Activated T-helper 1 cell treated with Interleukin-2 at 50 U/mL for 16 hours (primary cell): ENCODE data around the gene RAET1G.
"Not testable (repeated sequence)": the region's sequence is repeated elsewhere in the genome, so short reads cannot be mapped to it uniquely, and the experiment has no call there.

Experiments
- DNase-seq: peaks from one replicate; pipeline ENCODE4 v3.0.0-alpha.2; 2020; ENCODE audit warnings: low read depth

RAET1G gene

GRCh38 chr6:149953934-149954327 is 31.0 kb upstream of the RAET1G start:
- DNase-seq = not testable (repeated sequence)

GRCh38 chr6:149953390-149953789 is 30.5 kb upstream of the RAET1G start:
- DNase-seq = not testable (repeated sequence)

GRCh38 chr6:149951626-149952025 is 28.7 kb upstream of the RAET1G start:
- DNase-seq = no peak

GRCh38 chr6:149951096-149951495 is 28.2 kb upstream of the RAET1G start:
- no peak for DNase-seq

DNA sequence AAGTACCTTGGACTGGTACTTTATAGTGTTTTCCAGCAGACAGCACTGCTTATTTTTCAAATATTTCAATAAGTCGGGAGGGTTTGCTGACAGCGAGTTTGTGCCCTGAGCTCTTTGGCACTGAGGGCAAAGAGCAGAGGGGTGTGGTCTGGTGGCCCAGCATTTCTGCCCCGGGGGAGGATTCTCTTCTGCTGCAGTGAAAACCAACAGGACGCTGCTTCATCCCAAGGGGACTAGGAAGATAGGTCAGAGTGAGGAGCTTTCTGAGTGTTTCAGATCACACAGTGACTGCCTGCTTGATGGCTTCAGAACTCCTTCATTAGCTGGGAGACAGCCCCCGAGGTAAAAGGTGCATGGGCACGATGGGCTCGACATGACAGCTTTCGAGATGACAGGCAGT is 27.5 kb upstream of the RAET1G start:
- no peak for DNase-seq

DNA sequence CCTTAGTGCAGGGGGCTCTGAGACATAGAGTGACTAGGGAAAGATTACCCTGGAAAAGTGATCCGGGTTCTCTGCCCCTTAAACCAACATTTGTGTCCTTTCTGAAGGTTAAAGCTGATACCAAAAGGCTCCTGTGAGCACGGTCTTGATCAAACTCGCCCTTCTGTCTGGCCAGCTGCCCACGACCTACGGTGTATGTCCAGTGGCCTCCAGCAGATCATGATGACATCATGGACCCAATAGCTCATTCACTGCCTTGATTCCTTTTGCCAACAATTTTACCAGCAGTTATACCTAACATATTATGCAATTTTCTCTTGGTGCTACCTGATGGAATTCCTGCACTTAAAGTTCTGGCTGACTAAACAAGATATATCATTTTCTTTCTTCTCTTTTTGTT is 25.7 kb upstream of the RAET1G start:
- no peak for DNase-seq

DNA sequence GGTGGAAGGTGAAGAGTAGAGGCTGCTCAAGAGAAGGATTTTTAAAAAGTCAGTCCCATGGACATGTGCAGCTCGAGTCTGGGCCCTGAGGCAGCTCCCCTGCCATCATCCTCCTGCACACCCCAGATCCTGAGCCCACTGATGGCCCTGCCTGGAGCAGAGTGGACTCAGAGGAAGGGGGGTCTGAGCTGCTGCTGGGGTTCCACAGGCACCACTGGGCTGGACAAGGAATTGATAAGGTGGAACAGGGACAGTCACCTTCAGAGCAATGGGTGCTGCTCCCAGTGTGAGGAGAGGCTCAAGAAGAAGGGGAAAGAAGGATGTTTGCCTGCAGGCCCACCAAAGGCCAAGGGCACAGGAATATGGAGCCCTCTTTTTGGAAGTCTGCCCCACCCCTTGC is 25.1 kb upstream of the RAET1G start:
- DNase-seq = no peak

DNA sequence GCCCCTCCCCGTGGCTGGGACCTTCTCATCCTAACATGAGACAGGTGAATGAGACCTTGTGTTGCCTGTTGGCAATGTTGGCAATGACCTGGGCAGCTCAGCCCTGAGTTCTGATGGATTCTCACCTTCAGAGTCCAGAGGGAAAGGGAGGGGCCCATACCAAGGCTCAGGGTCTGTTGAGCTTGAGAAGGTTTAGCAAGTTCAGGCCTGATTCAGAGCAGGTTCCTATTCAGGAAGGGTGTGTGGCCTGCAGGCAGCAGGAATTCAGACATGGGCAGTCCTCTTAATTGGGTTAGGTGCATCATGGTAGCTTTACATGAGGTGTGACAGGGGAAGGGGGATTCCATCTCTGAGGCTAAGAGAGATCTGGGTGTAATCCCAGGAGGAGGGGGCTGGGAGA is 24.6 kb upstream of the RAET1G start:
- DNase-seq = not testable (repeated sequence)

GRCh38 chr6:149946631-149947030 is 23.7 kb upstream of the RAET1G start:
- not testable (repeated sequence) for DNase-seq

GRCh38 chr6:149945276-149945675 is 22.4 kb upstream of the RAET1G start:
- not testable (repeated sequence) for DNase-seq

DNA sequence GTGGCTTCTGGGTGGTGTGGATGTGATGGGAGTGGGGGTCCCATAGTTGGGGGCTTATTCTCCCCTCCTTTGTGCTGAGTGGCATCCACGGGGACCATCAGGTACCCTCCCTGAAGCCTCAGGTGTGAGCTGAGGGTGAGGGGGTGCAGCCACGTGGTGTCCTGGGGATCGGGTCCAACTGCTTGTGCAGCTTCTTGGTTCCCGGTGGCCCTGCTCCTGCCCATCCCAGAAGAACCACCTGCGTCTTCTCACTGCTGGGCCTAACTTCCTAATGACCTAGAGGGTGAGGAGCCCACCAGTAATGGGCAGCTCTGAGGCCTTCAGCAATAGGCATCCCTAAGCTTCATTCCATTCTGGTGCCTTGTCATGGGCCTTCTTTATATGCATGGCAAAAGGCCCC is 20.4 kb upstream of the RAET1G start:
- not testable (repeated sequence) for DNase-seq

GRCh38 chr6:149942461-149942829 is 19.5 kb upstream of the RAET1G start:
- DNase-seq = no peak

DNA sequence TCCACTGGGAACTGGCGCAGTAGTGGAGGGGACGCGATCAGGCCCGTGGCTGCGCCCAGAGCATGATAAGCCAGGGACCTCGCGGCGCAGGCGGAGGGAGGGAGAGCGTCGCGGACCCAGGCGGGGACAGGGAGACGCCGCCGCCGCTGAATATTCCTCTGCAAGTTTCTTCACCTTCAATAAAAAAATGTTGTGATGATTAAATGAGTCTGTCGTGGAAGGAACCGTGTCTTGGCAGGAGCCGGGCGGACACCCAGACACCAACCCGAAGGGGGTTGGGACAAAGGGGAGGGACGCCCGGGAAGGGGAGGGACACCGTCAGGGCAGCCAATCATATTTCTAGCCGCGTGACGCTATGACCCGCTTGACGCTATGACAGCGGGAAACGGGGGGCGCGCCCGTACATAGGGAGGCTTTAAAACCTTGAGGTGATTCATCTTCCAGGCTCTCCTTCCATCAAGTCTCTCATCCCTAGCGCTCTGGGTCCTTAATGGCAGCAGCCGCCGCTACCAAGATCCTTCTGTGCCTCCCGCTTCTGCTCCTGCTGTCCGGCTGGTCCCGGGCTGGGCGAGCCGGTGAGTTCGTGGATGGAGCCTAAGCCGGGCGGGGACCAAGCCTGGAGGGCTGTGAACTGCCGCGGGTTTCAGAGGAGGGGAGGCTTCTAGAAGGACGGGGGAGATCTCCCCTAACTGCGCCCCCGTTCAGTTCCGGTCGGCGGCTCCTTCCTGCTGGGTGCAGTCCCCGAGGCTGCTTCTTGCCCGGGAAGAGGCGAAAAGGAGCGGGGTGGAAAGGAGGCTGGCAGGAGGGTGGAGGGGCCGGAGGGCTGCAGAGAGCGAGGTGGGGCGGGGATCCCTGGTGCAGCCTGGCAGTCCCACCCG is 18.9 kb upstream of the RAET1G start, which contains the start of gene ULBP2:
ULBP2 (plus strand) TSS at position 432 of the 878 bp plus-strand sequence; CDS start at position 491, 59 bp downstream.
- DNase-seq = peak; percentile 76

DNA sequence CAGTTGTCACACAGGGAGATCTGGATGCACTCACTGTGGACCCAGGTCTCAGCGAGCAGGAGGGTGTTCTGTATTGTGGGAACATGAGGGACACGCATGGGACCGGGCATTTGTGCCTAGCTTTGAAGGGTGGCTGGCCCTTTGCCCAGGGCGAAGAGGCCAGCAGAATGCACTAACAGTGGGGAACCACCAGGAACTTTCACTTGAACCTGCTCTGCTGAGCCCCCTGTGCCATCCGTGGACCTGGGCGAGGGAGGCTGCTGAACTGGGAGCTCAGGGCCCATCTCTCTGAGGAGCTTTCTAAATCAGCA is 17.7 kb upstream of the RAET1G start:
- no peak for DNase-seq

DNA sequence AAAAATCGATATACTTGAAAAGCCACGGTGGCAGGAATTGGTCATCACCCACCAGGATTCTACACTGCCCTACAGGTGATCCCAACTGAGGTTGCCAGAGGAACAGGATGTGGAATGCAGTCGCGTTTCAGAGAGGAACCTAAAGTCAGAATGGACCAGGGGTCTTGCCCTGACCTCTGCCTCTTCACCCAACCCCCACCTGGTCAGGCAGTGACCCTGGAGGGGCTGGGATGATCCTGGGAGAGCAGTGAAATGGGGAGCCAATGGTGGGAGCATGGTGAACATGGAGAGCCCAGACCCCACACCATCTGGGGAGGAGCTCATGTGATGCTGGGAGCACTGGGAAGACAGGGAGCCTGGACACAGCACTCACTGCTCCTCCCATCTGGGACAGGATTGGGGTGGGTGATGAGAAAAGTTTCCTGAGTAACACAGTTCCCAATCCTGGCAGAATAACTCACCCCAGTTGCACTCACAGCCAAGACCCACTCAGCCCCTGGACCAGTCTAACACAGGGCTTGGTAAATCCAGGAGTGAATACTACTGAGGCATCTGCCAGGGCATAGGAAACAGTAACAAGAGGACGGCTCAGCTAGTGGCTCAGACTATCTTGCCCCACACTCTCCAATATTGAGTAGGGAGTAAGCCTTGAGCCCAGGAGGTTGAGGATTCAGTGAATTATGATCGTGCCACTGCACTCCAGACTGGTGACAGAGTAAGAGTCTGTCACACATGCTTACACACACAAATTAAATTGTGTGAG is 17.2 kb upstream of the RAET1G start:
- DNase-seq = no peak

DNA sequence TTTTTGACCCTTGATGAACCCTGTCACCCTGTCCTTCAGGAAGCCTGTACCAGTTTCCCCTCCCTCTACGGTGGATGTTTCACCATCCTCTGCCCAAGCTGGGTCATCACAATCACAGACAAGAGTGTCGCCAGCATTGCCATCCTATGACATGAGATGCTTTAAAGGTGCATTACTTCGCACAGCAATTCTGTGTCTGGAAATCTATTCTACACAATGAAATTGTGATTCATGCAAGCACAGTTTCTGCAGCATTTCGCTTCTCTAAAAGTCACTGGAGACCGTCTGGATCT is 16.4 kb upstream of the RAET1G start:
- no peak for DNase-seq

- no peak for DNase-seq
Observed at GRCh38 chr6:149938571-149939355, 15.8 kb upstream of the RAET1G start.

GRCh38 chr6:149938013-149938570 is 15.2 kb upstream of the RAET1G start:
- DNase-seq = not testable (repeated sequence)

DNA sequence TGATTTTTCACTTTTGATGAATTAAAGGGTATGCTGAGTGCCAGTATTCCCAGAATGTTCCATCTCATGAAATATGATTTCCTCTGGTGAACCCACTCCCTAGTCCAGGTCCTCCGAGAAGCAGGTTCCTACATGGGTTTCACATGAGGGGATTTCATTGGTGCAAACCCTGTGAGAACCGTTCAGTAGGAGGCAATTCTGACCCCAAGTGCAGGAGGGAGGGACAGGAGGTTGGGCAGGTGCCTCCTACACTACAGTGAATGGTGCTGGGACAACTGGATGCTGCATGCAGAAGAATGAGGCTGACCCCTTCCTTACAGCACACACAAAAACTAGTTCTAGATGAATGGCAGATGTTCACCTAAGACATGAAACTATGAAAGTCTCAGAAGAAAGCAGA is 13.8 kb upstream of the RAET1G start:
- no peak for DNase-seq

DNA sequence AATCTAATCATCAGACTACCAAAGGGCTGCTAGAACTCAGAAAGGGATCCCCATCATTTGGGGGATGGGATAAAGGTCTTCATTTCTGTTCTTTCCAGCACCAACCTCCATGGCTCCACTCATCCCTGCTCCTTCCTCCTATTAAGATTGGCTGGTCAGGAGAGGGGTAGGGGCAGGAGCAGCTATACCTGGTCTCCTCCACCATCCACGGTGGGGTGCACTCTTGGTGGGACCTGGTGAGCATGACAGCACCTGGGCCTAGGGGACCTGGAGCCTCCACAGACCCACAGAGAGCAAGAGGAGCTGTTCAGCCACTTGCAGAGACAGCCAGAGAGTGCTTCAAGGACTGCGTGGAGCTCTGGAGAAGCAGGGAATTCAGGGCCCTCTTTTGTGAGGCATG is 12.7 kb upstream of the RAET1G start:
- DNase-seq = no peak

DNA sequence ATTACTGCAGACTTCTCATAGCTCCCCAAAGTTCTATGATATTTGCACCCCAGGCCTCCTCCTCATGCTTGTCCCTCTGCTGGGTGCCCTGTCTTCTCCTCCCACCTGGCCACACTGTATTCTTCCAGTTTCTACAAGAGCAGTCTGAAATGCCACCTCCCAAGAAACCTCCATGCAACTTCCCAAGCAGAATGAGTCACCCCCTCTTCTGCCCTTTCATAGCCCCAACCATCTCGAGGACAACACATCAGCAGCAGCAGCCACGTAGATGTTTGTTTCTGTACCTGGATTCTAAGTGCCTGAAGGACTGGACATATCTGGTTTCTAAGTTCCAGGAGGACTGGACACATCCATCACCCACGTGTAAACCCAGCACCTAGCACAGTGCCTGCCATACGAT is 12.3 kb upstream of the RAET1G start:
- DNase-seq = no peak
